IMR-90 (cell line): Measurements from ENCODE around the gene PRCD. TPM values are rescaled to one million over a fixed set of nuclear protein-coding genes. Genes with fewer than 3 reads are reported as not detected.

Source experiments
- ATAC-seq: fragments of 200-7000 bp; cut with Tn5 transposase; 2 replicates; pipeline ENCODE4 v1.9.1; 2020; ENCODE audit warnings: low read depth, mild to moderate bottlenecking, moderate library complexity
- BruUV-seq: library from RNA; stranded (reverse); fragments of 400-500 nt; replicated peaks from 2 replicates; lab custom pipeline; 2021; lab: Mats Ljungman, UMichigan
- CTCF ChIA-PET: fragments of 300-600 bp; formaldehyde crosslinking; extraction: SDS; loops from one replicate; lab custom pipeline; 2021; ENCODE audit warnings: antibody characterized with exemption; lab: Yijun Ruan, JAX
- POLR2A ChIA-PET: fragments of 300-600 bp; sonication (Branson Sonifier 250); formaldehyde crosslinking; loops from one replicate; lab custom pipeline; 2022; ENCODE audit warnings: antibody characterized with exemption; ENCODE audit not compliant: unreplicated experiment; lab: Charles Lee
- DNase-seq: peaks from one replicate; pipeline ENCODE4 v3.0.0; 2013
- H2AFZ ChIP-seq: replicated peaks from 2 replicates; pipeline ENCODE3; 2013; ENCODE audit warnings: low read length, mild to moderate bottlenecking; ENCODE audit not compliant: poor library complexity
- H2AK5ac ChIP-seq: 2 replicates; pipeline ENCODE4 v1.6.1; 2013; ENCODE audit warnings: low read depth, low read length, inconsistent platforms
- H2AK9ac ChIP-seq: replicated peaks from 2 replicates; pipeline ENCODE3; 2013; ENCODE audit warnings: mild to moderate bottlenecking, low read depth, low read length, moderate library complexity; ENCODE audit not compliant: poor library complexity
- H2BK120ac ChIP-seq: 2 replicates; pipeline ENCODE4 v1.6.1; 2013; ENCODE audit warnings: low read depth, low read length, inconsistent platforms
- H2BK15ac ChIP-seq: 3 replicates; pipeline ENCODE4 v1.6.1; 2013; ENCODE audit warnings: low read depth, low read length, inconsistent platforms
- H2BK20ac ChIP-seq: 2 replicates; pipeline ENCODE4 v1.6.1; 2013; ENCODE audit warnings: low read depth, mild to moderate bottlenecking, inconsistent platforms, low read length, moderate library complexity
- H2BK5ac ChIP-seq: 2 replicates; pipeline ENCODE4 v1.6.1; 2013; ENCODE audit warnings: mild to moderate bottlenecking, low read depth, low read length, inconsistent platforms; ENCODE audit not compliant: poor library complexity, severe bottlenecking
- H3K14ac ChIP-seq: replicated peaks from 2 replicates; pipeline ENCODE4 v1.6.1; 2013; ENCODE audit warnings: low read depth, low read length, inconsistent platforms
- H3K18ac ChIP-seq: 2 replicates; pipeline ENCODE4 v1.6.1; 2013; ENCODE audit warnings: low read depth, low read length, control low read depth
- H3K23ac ChIP-seq: 2 replicates; pipeline ENCODE4 v1.6.1; 2013; ENCODE audit warnings: low read depth, low read length, inconsistent platforms
- H3K27ac ChIP-seq: 2 replicates; pipeline ENCODE4 v1.5.1; 2013; ENCODE audit warnings: mild to moderate bottlenecking, control low read depth, low read length; ENCODE audit not compliant: insufficient read depth
- H3K27me3 ChIP-seq: 2 replicates; pipeline ENCODE4 v1.6.1; 2013; ENCODE audit warnings: low read length; ENCODE audit not compliant: control insufficient read depth, insufficient read depth
- H3K36me3 ChIP-seq: 2 replicates; pipeline ENCODE4 v1.6.1; 2013; ENCODE audit warnings: low read length, mixed read lengths; ENCODE audit not compliant: control insufficient read depth, insufficient read depth
- H3K4ac ChIP-seq: 2 replicates; pipeline ENCODE4 v1.6.1; 2013; ENCODE audit warnings: low read depth, low read length, inconsistent platforms
- H3K4me1 ChIP-seq: 2 replicates; pipeline ENCODE4 v1.6.1; 2013; ENCODE audit warnings: low read length, mixed read lengths; ENCODE audit not compliant: control insufficient read depth, insufficient read depth
- H3K4me2 ChIP-seq: 2 replicates; pipeline ENCODE4 v1.6.1; 2013; ENCODE audit warnings: low read depth, mild to moderate bottlenecking, control low read depth, low read length, moderate library complexity
- H3K4me3 ChIP-seq: 2 replicates; pipeline ENCODE4 v1.5.1; 2013; ENCODE audit warnings: low read depth, mild to moderate bottlenecking, control low read depth, low read length, moderate library complexity; ENCODE audit not compliant: insufficient read depth
- H3K56ac ChIP-seq: 2 replicates; pipeline ENCODE4 v1.6.1; 2013; ENCODE audit warnings: low read length, inconsistent platforms; ENCODE audit not compliant: insufficient read depth; ENCODE audit errors: extremely low read depth
- H3K79me1 ChIP-seq, 2 experiments: 2 replicates each; pipeline ENCODE4 v1.6.1; 2013; ENCODE audit warnings: low read length in 2 of 2, inconsistent platforms in 1 of 2, low read depth in 1 of 2
- H3K9ac ChIP-seq: 2 replicates; pipeline ENCODE4 v1.6.1; 2013; ENCODE audit warnings: low read depth, low read length, control low read depth
- H3K9me1 ChIP-seq: 2 replicates; pipeline ENCODE4 v1.6.1; 2013; ENCODE audit warnings: low read length, inconsistent platforms; ENCODE audit not compliant: insufficient read depth
- H3K9me3 ChIP-seq: 2 replicates; pipeline ENCODE4 v1.6.1; 2013; ENCODE audit warnings: low read length; ENCODE audit not compliant: control insufficient read depth, insufficient read depth
- H4K20me1 ChIP-seq: 2 replicates; pipeline ENCODE4 v1.6.1; 2013; ENCODE audit warnings: low read length, inconsistent platforms; ENCODE audit not compliant: insufficient read depth
- H4K5ac ChIP-seq: 2 replicates; pipeline ENCODE4 v1.6.1; 2013; ENCODE audit warnings: mild to moderate bottlenecking, low read depth, low read length, control low read depth
- H4K8ac ChIP-seq, 2 experiments: 2 replicates each; pipeline ENCODE4 v1.6.1; 2013; ENCODE audit warnings: low read depth in 2 of 2, low read length in 2 of 2, control low read depth in 1 of 2, inconsistent platforms in 1 of 2
- H4K91ac ChIP-seq: 2 replicates; pipeline ENCODE4 v1.6.1; 2013; ENCODE audit warnings: low read depth, low read length, inconsistent platforms; ENCODE audit not compliant: insufficient read depth
- BHLHE40 ChIP-seq: fragments of 150-350 bp; IDR thresholded peaks from 2 replicates; pipeline ENCODE4 v1.6.1; 2016; ENCODE audit warnings: mild to moderate bottlenecking, low read depth, low read length
- CEBPB ChIP-seq: IDR thresholded peaks from 2 replicates; pipeline ENCODE4 v1.6.1; 2012; ENCODE audit warnings: low read depth, low read length, improper control_type of control experiment
- CHD1 ChIP-seq: IDR thresholded peaks from 2 replicates; pipeline ENCODE4 v1.6.1; 2012; ENCODE audit warnings: low read depth, low read length, improper control_type of control experiment
- ELK1 ChIP-seq: fragments of 150-350 bp; IDR thresholded peaks from 2 replicates; pipeline ENCODE4 v1.6.1; 2016; ENCODE audit warnings: low read depth, mild to moderate bottlenecking, low read length, moderate library complexity, borderline replicate concordance
- FOS ChIP-seq: fragments of 150-350 bp; IDR thresholded peaks from 2 replicates; pipeline ENCODE4 v1.6.1; 2016; ENCODE audit warnings: low read depth, low read length
- MAFK ChIP-seq: IDR thresholded peaks from 2 replicates; pipeline ENCODE4 v1.6.1; 2012; ENCODE audit warnings: low read depth, low read length, improper control_type of control experiment
- MAZ ChIP-seq: IDR thresholded peaks from 2 replicates; pipeline ENCODE4 v1.6.1; 2012; ENCODE audit warnings: low read depth, mild to moderate bottlenecking, low read length, improper control_type of control experiment, moderate library complexity, borderline replicate concordance
- MXI1 ChIP-seq: IDR thresholded peaks from 2 replicates; pipeline ENCODE4 v1.6.1; 2012; ENCODE audit warnings: low read depth, mild to moderate bottlenecking, low read length, moderate library complexity, borderline replicate concordance
- NFE2L2 ChIP-seq: fragments of 150-350 bp; IDR thresholded peaks from 2 replicates; pipeline ENCODE4 v1.6.1; 2016; ENCODE audit warnings: low read depth, mild to moderate bottlenecking, low read length
- POLR2A ChIP-seq: IDR thresholded peaks from 2 replicates; pipeline ENCODE4 v1.6.1; 2012; ENCODE audit warnings: mild to moderate bottlenecking, low read depth, low read length
- RAD21 ChIP-seq: IDR thresholded peaks from 2 replicates; pipeline ENCODE4 v1.6.1; 2012; ENCODE audit warnings: low read length, improper control_type of control experiment
- RCOR1 ChIP-seq: IDR thresholded peaks from 2 replicates; pipeline ENCODE4 v1.6.1; 2012; ENCODE audit warnings: mild to moderate bottlenecking, low read length, improper control_type of control experiment; ENCODE audit not compliant: insufficient replicate concordance
- RFX5 ChIP-seq: IDR thresholded peaks from 2 replicates; pipeline ENCODE4 v1.8.0; 2012; ENCODE audit warnings: low read depth, mild to moderate bottlenecking, low read length, moderate library complexity
- SMC3 ChIP-seq: fragments of 150-350 bp; IDR thresholded peaks from 2 replicates; pipeline ENCODE4 v1.6.1; 2016; ENCODE audit warnings: low read depth, mild to moderate bottlenecking, antibody characterized with exemption, low read length, moderate library complexity
- USF2 ChIP-seq: fragments of 150-350 bp; IDR thresholded peaks from 2 replicates; pipeline ENCODE4 v1.6.1; 2017; ENCODE audit warnings: mild to moderate bottlenecking, antibody characterized with exemption, low read length, low read depth
- WGBS, 2 experiments: methylation state at CpG; one replicate each; pipeline versions ENCODE4 v1.1.5 to v1.1.7; 2013; ENCODE audit warnings: missing lambda C conversion rate in 2 of 2; ENCODE audit not compliant: insufficient read length in 1 of 2; ENCODE audit errors: extremely low coverage in 2 of 2; 5-methylcytosine and 5-hydroxymethylcytosine counted together
- dilution Hi-C: fragments of 300-500 bp; cut with HindIII; formaldehyde crosslinking; loops from one replicate; pipeline ENCODE4 v1.14.3; 2018; ENCODE audit warnings: low sequenced_read_pairs; ENCODE audit not compliant: unreplicated experiment
- in situ Hi-C: fragments of 300-500 bp; cut with MboI; formaldehyde crosslinking; loops from 3 replicates; pipeline ENCODE4 v1.14.3; 2019; ENCODE audit warnings: low sequenced_read_pairs, inconsistent platforms, mixed read lengths
- intact Hi-C: fragments of 100-400 bp; cut with micrococcal nuclease; formaldehyde crosslinking; loops from 2 replicates; pipeline ENCODE4 v1.10.0; 2022
- polyA plus RNA-seq, 3 experiments: library from polyadenylated mRNA; depleted of rRNA; stranded (reverse); fragments of >200 nt; gene quantifications; 2 replicates each; pipeline ENCODE4 v1.2.3, GENCODE V29; 2012; ENCODE audit warnings: low replicate concordance in 1 of 3
- total RNA-seq: library from RNA; depleted of rRNA; stranded (reverse); fragments of >200 nt; gene quantifications from 2 replicates; pipeline ENCODE4 v1.2.3, GENCODE V29; 2012

Gene PRCD
- total and polyA plus RNA-seq, 2 of the 4 experiments (the other 2 are of a cell fraction): 0.32 TPM; not detected in 1

GRCh38 chr17:76515274-76515949, 24.4 kb upstream of the PRCD start:
- Histone ChIP-seq H4K20me1 (no peaks in the 10 kb centered on the region), H3K18ac (peak overlapping the region; percentile 43), H3K56ac (peak overlapping the region; percentile 76), H3K36me3 (no peaks in the 10 kb centered on the region), H3K4me3 (peak overlapping the region; percentile 1; the same call in 1 of the 2 replicates), H2BK15ac (peak overlapping the region; percentile 17; the same call in 2 of the 3 replicates), H2BK5ac (peak overlapping the region; percentile 30), H4K91ac (peak overlapping the region; percentile 27), H3K27me3 (no peaks in the 10 kb centered on the region), H3K79me1 (no peaks in the 10 kb centered on the region), H3K14ac (peak overlapping the region; percentile 57), H4K5ac (peak overlapping the region; percentile 1), H2AFZ (peak overlapping the region; percentile 92), H2BK120ac (peak overlapping the region; percentile 79), H2AK9ac (peak overlapping the region; percentile 4), H3K27ac (peak overlapping the region; percentile 65), H4K8ac (peak overlapping the region; percentile 38 to 93), H2AK5ac (peak overlapping the region; percentile 14; the same call in 1 of the 2 replicates), H3K9me3 (no peaks in the 10 kb centered on the region), H3K9ac (peak overlapping the region; percentile 22), H2BK20ac (peak overlapping the region; percentile 30), H3K4me1 (peaks cover 7% of the 10 kb centered on the region), H3K4ac (peak overlapping the region; percentile 69), H3K23ac (peak overlapping the region; percentile 30; the same call in 1 of the 2 replicates), H3K4me2 (peak overlapping the region; percentile 68), H3K9me1 (0 out of 2 replicates have a peak, but pooled peaks cover 5% of the 10 kb centered on the region)
- dilution Hi-C loops (no loop called here), intact Hi-C loops (no loop called here), in situ Hi-C loops (no loop called here)
- ChIA-PET POLR2A (no interaction called here), CTCF (interaction anchor here (0.7 kb wide), 1 partner anchor 88 kb away, joined by 3 read pairs; no protein-coding TSS in a partner anchor)
- DNase-seq (peak; percentile 97), ATAC-seq (peak; percentile 86)
- WGBS, 2 experiments: 4% methylated on average over 7 of the region's 22 CpGs; no CpG with 5 or more reads in 1 of the 2 experiments
- BruUV-seq: no TSS peak
- peak; percentile 98 for TF ChIP-seq CEBPB
- TF ChIP-seq CHD1: no peak
- no peak for TF ChIP-seq USF2
- TF ChIP-seq MAZ: peak; percentile 25; the same call in 1 of the 2 replicates
- no peak for TF ChIP-seq ELK1
- TF ChIP-seq SMC3: no peak
- peak; percentile 70 for TF ChIP-seq FOS
- no peak for TF ChIP-seq NFE2L2
- TF ChIP-seq MXI1: no peak
- no peak for TF ChIP-seq RFX5
- peak; percentile 67 for TF ChIP-seq POLR2A
- TF ChIP-seq MAFK: 0 out of 2 replicates have a peak, but pooled peaks have one; percentile 19
- TF ChIP-seq RCOR1: no peak
- TF ChIP-seq BHLHE40: peak; percentile 71
- 0 out of 2 replicates have a peak, but pooled peaks have one; percentile 11 for TF ChIP-seq RAD21
